Small intestine (tissue), 16 donors: Measurements from ENCODE around the gene ATXN2. TPM values are rescaled to one million over a fixed set of nuclear protein-coding genes. Genes with fewer than 3 reads are reported as not detected.

Experiments used
- DNase-seq, 2 donors: peaks; one replicate each; pipeline versions ENCODE4 v3.0.0 to v3.0.0-alpha.2; 2013
- FAIRE-seq: peaks from 2 replicates; lab custom pipeline; 2012; peaks lifted over from hg19 to GRCh38; lab: Jason Lieb, UNC
- H3K27ac ChIP-seq, 3 donors: one replicate each; pipeline ENCODE4 v1.5.1; 2013; ENCODE audit warnings: low read length in 2 of 3, mild to moderate bottlenecking in 2 of 3, control low read depth in 1 of 3, inconsistent platforms in 1 of 3, low read depth in 1 of 3, moderate library complexity in 1 of 3
- H3K27me3 ChIP-seq, 3 donors: one replicate each; pipeline ENCODE4 v1.6.1; 2013; ENCODE audit warnings: low read length in 3 of 3, inconsistent platforms in 1 of 3; ENCODE audit not compliant: control insufficient read depth in 3 of 3, insufficient read depth in 3 of 3
- H3K36me3 ChIP-seq, 3 donors: one replicate each; pipeline ENCODE4 v1.6.1; 2013; ENCODE audit warnings: low read length in 3 of 3, inconsistent platforms in 1 of 3, low read depth in 1 of 3, mild to moderate bottlenecking in 1 of 3, moderate library complexity in 1 of 3; ENCODE audit not compliant: control insufficient read depth in 3 of 3, insufficient read depth in 2 of 3
- H3K4me1 ChIP-seq, 3 donors: one replicate each; pipeline ENCODE4 v1.6.1; 2013; ENCODE audit warnings: low read length in 2 of 3, inconsistent platforms in 1 of 3, low read depth in 1 of 3, mild to moderate bottlenecking in 1 of 3, moderate library complexity in 1 of 3; ENCODE audit not compliant: control insufficient read depth in 3 of 3, insufficient read depth in 2 of 3
- H3K4me3 ChIP-seq, 3 donors: one replicate each; pipeline ENCODE4 v1.5.1; 2013; ENCODE audit warnings: low read length in 3 of 3, control low read depth in 1 of 3, inconsistent platforms in 1 of 3, low read depth in 1 of 3, mild to moderate bottlenecking in 1 of 3, moderate library complexity in 1 of 3
- H3K9me3 ChIP-seq, 2 donors: one replicate each; pipeline ENCODE4 v1.6.1; 2013; ENCODE audit warnings: low read depth in 1 of 2, low read length in 1 of 2; ENCODE audit not compliant: control insufficient read depth in 2 of 2, insufficient read depth in 1 of 2
- WGBS, 3 donors: extraction: QIAGEN DNeasy Blood & Tissue Kit; methylation state at CpG; one replicate each; pipeline ENCODE4 v1.1.7; 2013; 5-methylcytosine and 5-hydroxymethylcytosine counted together
- long read RNA-seq, 10 donors: transcript quantifications; one replicate each; lab custom pipeline, GENCODE V29; 2026
- polyA plus RNA-seq, 4 donors: library from polyadenylated mRNA; stranded (reverse) in 3 of 4; unstranded in 1 of 4; fragments of 200-250 nt in 3 of 4; fragments of 120-200 nt in 1 of 4; gene quantifications; one replicate each; pipeline versions ENCODE4 v1.2.1 to v1.2.3, GENCODE V29; 2013
- donor health status: healthy with polysubstance abuse.
- donor health status: control.
- donor health status: control.
- donor health status: Bipolar disorder and iron deficiency.
- donor health status: healthy.

The ATXN2 gene, protein sequence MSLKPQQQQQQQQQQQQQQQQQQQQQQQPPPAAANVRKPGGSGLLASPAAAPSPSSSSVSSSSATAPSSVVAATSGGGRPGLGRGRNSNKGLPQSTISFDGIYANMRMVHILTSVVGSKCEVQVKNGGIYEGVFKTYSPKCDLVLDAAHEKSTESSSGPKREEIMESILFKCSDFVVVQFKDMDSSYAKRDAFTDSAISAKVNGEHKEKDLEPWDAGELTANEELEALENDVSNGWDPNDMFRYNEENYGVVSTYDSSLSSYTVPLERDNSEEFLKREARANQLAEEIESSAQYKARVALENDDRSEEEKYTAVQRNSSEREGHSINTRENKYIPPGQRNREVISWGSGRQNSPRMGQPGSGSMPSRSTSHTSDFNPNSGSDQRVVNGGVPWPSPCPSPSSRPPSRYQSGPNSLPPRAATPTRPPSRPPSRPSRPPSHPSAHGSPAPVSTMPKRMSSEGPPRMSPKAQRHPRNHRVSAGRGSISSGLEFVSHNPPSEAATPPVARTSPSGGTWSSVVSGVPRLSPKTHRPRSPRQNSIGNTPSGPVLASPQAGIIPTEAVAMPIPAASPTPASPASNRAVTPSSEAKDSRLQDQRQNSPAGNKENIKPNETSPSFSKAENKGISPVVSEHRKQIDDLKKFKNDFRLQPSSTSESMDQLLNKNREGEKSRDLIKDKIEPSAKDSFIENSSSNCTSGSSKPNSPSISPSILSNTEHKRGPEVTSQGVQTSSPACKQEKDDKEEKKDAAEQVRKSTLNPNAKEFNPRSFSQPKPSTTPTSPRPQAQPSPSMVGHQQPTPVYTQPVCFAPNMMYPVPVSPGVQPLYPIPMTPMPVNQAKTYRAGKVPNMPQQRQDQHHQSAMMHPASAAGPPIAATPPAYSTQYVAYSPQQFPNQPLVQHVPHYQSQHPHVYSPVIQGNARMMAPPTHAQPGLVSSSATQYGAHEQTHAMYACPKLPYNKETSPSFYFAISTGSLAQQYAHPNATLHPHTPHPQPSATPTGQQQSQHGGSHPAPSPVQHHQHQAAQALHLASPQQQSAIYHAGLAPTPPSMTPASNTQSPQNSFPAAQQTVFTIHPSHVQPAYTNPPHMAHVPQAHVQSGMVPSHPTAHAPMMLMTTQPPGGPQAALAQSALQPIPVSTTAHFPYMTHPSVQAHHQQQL
- 10 to 100 TPM in 3 of 4 donors, 1 to 10 TPM in 1; 8.6 to 41.9 (median 14.7) TPM for polyA plus RNA-seq
- long read RNA-seq, donor 1, full-length matches to known transcripts = 4 of 4 reads
- long read RNA-seq, donor 1, partial matches to known transcripts = 0 of 4 reads
- long read RNA-seq, donor 1, other reads (novel, unspliced or antisense) = 0 of 4 reads
- long read RNA-seq, donor 2 = 0 reads
- long read RNA-seq, donor 3, partial matches to known transcripts = 5 of 12 reads
- long read RNA-seq, donor 3, other reads (novel, unspliced or antisense) = 0 of 12 reads
- long read RNA-seq, donor 4 = 0 reads
- long read RNA-seq, donor 5, partial matches to known transcripts = 0 of 1 reads
- long read RNA-seq, donor 5, other reads (novel, unspliced or antisense) = 0 of 1 reads
- long read RNA-seq, donor 6, partial matches to known transcripts = 6 of 8 reads
- long read RNA-seq, donor 6, other reads (novel, unspliced or antisense) = 0 of 8 reads
- long read RNA-seq, donor 7 = 0 reads
- long read RNA-seq, donor 8, partial matches to known transcripts = 0 of 1 reads
- long read RNA-seq, donor 8, other reads (novel, unspliced or antisense) = 0 of 1 reads
- long read RNA-seq, donor 9, partial matches to known transcripts = 0 of 1 reads
- long read RNA-seq, donor 9, other reads (novel, unspliced or antisense) = 0 of 1 reads
- long read RNA-seq, donor 10, partial matches to known transcripts = 9 of 13 reads
- long read RNA-seq, donor 10, other reads (novel, unspliced or antisense) = 0 of 13 reads

DNA sequence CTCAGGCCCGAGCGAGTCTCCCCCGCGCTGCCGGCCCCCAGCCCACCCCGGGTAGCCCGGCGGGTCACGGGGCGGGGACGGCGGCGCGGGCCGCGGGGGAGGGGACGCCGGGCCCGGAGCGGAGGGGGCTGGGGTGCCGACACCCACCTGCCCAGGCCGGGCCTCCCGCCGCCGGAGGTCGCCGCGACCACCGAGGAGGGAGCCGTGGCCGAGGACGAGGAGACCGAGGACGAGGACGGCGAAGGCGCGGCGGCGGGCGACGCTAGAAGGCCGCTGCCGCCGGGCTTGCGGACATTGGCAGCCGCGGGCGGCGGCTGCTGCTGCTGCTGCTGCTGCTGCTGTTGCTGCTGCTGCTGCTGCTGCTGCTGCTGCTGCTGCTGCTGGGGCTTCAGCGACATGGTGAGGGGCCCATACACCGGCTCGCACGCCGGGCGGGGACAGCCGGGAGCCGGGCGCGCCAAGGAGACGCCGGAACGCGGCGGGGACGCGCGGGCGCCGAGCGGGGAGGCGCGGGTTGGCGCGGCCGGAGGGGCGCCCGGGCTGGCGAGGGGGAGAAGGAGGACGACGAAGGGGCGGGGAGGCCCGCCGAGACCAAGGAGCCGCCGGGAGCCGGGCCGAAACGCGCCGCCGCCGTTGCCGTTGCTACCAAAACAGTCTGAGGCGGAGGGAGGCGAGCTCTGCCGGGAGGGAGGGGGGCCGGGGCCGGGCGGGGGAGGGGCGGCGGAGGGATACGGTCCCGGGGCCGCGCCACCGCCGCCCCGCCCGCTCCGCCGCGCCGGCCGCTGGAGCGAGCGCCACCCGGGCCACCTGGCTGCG is at the start of gene ATXN2:
ATXN2 (minus strand) TSS at position 679 of the 816 bp plus-strand sequence; CDS start at position 398, 281 bp downstream.
- DNase-seq (peak; percentile 58 to 84), FAIRE-seq (no peak)
- H3K4me1 ChIP-seq = peaks cover 0 to 4% (median 2%) of the 10 kb centered on the region in 3 donors
- H3K36me3 ChIP-seq = no peaks in the 10 kb centered on the region
- H3K9me3 ChIP-seq = no peaks in the 10 kb centered on the region
- WGBS, 3 donors = 0 to 1% (median 0%) methylated on average over 27 to 119 of the region's 119 CpGs
- peak within 1 kb of the TSS; percentile 97 to 99 (median 98) for H3K4me3 ChIP-seq
- H3K27me3 ChIP-seq = no peaks in the 10 kb centered on the region
- H3K27ac ChIP-seq = peak within 1 kb of the TSS; percentile 91 to 98 (median 97)

DNA sequence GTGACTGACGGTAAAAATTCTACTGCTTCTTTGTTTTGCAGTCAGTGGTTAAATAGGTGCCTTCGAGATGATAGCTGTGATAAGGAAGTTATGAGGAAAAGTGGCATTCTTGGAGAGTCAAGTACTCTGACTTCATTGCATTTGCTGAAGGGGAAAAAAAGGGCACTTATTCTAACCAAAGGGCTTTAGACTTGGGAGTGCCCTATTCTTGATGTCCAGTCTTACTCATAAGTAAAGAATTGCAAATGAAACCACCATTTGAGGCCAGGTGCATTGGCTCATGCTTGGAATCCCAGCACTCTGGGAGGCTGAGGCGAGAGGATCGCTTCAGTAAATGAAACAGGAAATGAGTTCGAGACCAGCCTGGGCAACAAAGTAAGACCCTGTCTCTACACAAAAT is 46.3 kb upstream of the ATXN2 start:
- no peak for DNase-seq
- no peak overlapping the region for H3K27ac ChIP-seq
- H3K9me3 ChIP-seq = no peaks in the 10 kb centered on the region
- no peak overlapping the region for H3K4me3 ChIP-seq
- no peaks in the 10 kb centered on the region for H3K27me3 ChIP-seq
- H3K36me3 ChIP-seq = peaks cover 13 to 46% (median 16%) of the 10 kb centered on the region in 3 donors
- peaks cover 0 to 13% (median 0%) of the 10 kb centered on the region in 3 donors for H3K4me1 ChIP-seq
- WGBS, 3 donors = 95 to 96% (median 96%) methylated on average over 5 of the region's 5 CpGs
- FAIRE-seq = no peak

DNA sequence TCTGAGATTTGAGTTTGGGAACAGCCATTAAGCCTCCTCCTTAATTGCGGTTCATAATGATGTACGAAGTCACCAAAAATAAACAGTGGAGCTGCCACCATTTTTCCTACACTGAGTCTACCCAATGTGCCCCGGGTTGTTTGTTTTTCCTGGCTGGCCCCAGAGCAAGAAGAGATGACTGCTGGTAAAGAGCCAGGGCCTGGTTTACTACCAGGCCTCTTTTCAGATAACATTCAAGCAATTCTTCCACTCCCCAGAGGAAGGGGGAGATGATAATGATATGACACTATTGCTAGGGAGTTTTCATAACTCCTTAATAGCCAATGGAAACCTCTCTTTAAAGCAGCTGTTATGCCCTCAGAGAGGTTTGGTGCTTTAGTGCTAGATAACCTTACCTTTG is 44.3 kb upstream of the ATXN2 start:
- FAIRE-seq = no peak
- no peak overlapping the region for H3K4me3 ChIP-seq
- no peaks in the 10 kb centered on the region for H3K27me3 ChIP-seq
- H3K36me3 ChIP-seq = peaks cover 10 to 40% (median 14%) of the 10 kb centered on the region in 3 donors
- peaks cover 0 to 13% (median 0%) of the 10 kb centered on the region in 3 donors for H3K4me1 ChIP-seq
- DNase-seq = peak; percentile 8 to 45
- WGBS, 3 donors = 21 to 43% (median 39%) methylated on average over 3 of the region's 3 CpGs
- peak overlapping the region in 2 of 3 donors; percentile 8 to 55 for H3K27ac ChIP-seq
- H3K9me3 ChIP-seq = no peaks in the 10 kb centered on the region

DNA sequence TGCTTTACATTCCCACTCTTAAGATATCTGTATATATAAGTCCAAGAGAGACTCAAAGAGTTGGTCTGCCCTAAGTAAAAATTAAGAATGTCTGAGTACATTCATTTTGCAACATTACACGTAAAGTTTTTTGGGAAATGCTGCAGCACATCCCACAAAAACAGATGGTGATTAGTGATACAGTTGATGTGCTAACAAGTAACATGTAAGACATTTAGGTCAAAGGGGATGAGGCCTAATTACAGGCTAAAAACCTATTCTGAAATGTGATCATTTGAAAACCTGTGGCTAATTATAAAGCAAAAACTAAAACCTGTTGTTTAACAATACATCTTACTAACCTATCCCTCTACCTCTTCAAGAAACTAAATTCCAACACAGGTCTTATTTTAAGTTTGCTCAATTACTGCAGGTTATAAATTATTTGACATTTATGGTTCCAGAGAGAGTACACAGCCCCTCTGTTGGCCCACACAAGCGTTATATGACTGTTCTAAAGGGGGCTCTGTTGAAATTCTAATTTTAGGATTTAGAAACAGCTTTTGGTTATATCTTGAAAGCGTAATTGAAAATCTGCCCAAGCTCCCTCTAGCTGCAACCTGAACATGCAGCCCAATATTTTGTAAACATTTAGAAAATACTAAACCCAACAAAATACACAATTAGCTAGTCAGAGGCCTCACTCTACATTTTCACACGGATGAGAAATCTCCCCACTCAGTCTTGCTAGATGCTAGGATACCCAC is 43.7 kb upstream of the ATXN2 start:
- H3K27me3 ChIP-seq = no peaks in the 10 kb centered on the region
- H3K4me3 ChIP-seq = no peak overlapping the region
- 63 to 88% (median 84%) methylated on average over 4 of the region's 4 CpGs for WGBS, 3 donors
- H3K36me3 ChIP-seq = peaks cover 10 to 38% (median 14%) of the 10 kb centered on the region in 3 donors
- H3K4me1 ChIP-seq = peaks cover 0 to 13% (median 0%) of the 10 kb centered on the region in 3 donors
- no peak for FAIRE-seq
- peak overlapping the region in 2 of 3 donors; percentile 8 to 11 for H3K27ac ChIP-seq
- H3K9me3 ChIP-seq = no peaks in the 10 kb centered on the region
- no peak for DNase-seq

DNA sequence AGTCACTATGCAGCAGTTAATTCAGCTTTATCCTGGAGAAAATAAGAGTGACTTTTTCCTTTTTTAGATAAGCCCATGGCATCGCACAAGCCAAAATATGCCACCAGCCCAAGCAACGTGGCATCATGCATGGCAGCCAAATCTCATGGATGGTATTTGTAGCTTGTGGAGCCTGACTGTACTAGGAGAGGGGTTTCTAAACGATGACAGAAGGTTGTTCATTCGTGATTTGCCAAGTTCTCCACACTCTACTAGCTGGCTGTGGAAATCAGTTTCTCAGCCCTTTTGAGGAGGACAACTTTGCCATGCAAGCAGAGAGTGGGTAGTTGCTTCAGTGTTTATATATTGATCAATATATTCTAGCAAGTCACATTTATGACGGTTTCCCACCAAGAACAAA is 41.4 kb upstream of the ATXN2 start:
- peaks cover 0 to 13% (median 0%) of the 10 kb centered on the region in 3 donors for H3K4me1 ChIP-seq
- H3K9me3 ChIP-seq = no peaks in the 10 kb centered on the region
- H3K36me3 ChIP-seq = peaks cover 7 to 26% (median 12%) of the 10 kb centered on the region in 3 donors
- DNase-seq = no peak
- WGBS, 3 donors = 89 to 93% (median 91%) methylated on average over 5 of the region's 5 CpGs
- FAIRE-seq = no peak
- H3K27me3 ChIP-seq = no peaks in the 10 kb centered on the region
- H3K4me3 ChIP-seq = no peak overlapping the region
- no peak overlapping the region for H3K27ac ChIP-seq

DNA sequence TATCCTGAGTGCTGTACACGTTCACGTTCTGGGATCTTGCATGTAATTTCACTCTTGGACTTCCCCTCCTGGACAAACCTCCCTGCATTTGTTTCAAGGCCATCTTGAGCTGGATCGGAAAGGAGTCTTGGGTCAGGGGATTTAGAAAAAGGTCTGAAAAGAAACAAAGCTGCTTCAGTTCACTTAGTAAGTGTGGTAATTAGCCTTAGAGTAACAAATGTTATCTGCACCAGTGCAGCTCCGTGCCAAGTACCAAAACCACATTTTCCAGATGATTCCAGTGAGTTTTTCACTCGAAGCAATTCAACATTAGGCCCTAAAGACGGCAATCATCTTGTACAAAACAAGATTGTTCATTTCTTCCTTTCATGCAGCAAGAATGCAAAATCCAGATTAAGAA is 39.4 kb upstream of the ATXN2 start:
- peaks cover 2 to 13% (median 4%) of the 10 kb centered on the region in 3 donors for H3K36me3 ChIP-seq
- no peak for FAIRE-seq
- WGBS, 3 donors = 75 to 88% (median 86%) methylated on average over 6 of the region's 6 CpGs
- DNase-seq = no peak
- peaks cover 0 to 7% (median 0%) of the 10 kb centered on the region in 3 donors for H3K4me1 ChIP-seq
- H3K4me3 ChIP-seq = no peak overlapping the region
- no peaks in the 10 kb centered on the region for H3K9me3 ChIP-seq
- no peaks in the 10 kb centered on the region for H3K27me3 ChIP-seq
- no peak overlapping the region for H3K27ac ChIP-seq
